WTC11 (cell line): ENCODE results near the gene MS4A14. TPM values are rescaled to one million over a fixed set of nuclear protein-coding genes. Genes with fewer than 3 reads are reported as not detected.

Source experiments
- ATAC-seq: fragments of 200-7000 bp; cut with Tn5 transposase; 2 replicates; pipeline ENCODE4 v1.10.0; 2021; ENCODE audit warnings: mild to moderate bottlenecking, moderate library complexity
- CTCF ChIA-PET: fragments of 300-600 bp; sonication (Branson Sonifier 250); formaldehyde crosslinking; loops from one replicate; lab custom pipeline; 2021; ENCODE audit warnings: antibody characterized with exemption; lab: Charles Lee
- POLR2A ChIA-PET: fragments of 350-600 bp; sonication (Branson Sonifier 250); formaldehyde crosslinking; loops from one replicate; lab custom pipeline; 2021; ENCODE audit warnings: antibody characterized with exemption; lab: Charles Lee
- DNase-seq: peaks from one replicate; pipeline ENCODE4 v3.0.0; 2021; ENCODE audit warnings: low spot score
- H3K27ac Mint-ChIP-seq: 2 replicates; pipeline ENCODE4 v1.8.0; 2021; ENCODE audit warnings: mixed read lengths
- H3K27me3 Mint-ChIP-seq: 2 replicates; pipeline ENCODE4 v1.8.0; 2021; ENCODE audit warnings: low read depth, mild to moderate bottlenecking, moderate library complexity, mixed read lengths
- H3K36me3 Mint-ChIP-seq: 2 replicates; pipeline ENCODE4 v1.8.0; 2021; ENCODE audit warnings: mixed read lengths
- H3K4me1 Mint-ChIP-seq: 2 replicates; pipeline ENCODE4 v1.8.0; 2022; ENCODE audit warnings: mixed read lengths
- H3K4me3 Mint-ChIP-seq: 2 replicates; pipeline ENCODE4 v1.8.0; 2021; ENCODE audit warnings: mild to moderate bottlenecking, moderate library complexity, mixed read lengths
- H3K9me3 Mint-ChIP-seq: 2 replicates; pipeline ENCODE4 v1.8.0; 2021; ENCODE audit warnings: mixed read lengths
- AR ChIP-seq: fragments of 250-450 bp; sonication (Bioruptor Pico); IDR thresholded peaks from 2 replicates; pipeline ENCODE4 v1.9.0; 2021; ENCODE audit warnings: mild to moderate bottlenecking
- CREM ChIP-seq: sonication (generic); formaldehyde crosslinking; IDR thresholded peaks from 2 replicates; pipeline ENCODE4 v1.8.1; 2022; ENCODE audit warnings: mild to moderate bottlenecking, missing genetic modification reagents, moderate library complexity
- EMX1 ChIP-seq: fragments of 250-450 bp; sonication (Bioruptor Pico); IDR thresholded peaks from 2 replicates; pipeline ENCODE4 v1.8.0; 2021; ENCODE audit warnings: mild to moderate bottlenecking
- IRF1 ChIP-seq: sonication (generic); formaldehyde crosslinking; IDR thresholded peaks from 2 replicates; pipeline ENCODE4 v1.8.0; 2023; ENCODE audit warnings: missing genetic modification reagents
- JUN ChIP-seq: sonication (generic); formaldehyde crosslinking; IDR thresholded peaks from 2 replicates; pipeline ENCODE4 v1.8.0; 2023; ENCODE audit warnings: mild to moderate bottlenecking, missing genetic modification reagents
- MLX ChIP-seq: sonication (generic); formaldehyde crosslinking; IDR thresholded peaks from 2 replicates; pipeline ENCODE4 v1.8.1; 2023; ENCODE audit warnings: mild to moderate bottlenecking, missing genetic modification reagents, moderate library complexity
- NFE2L1 ChIP-seq: sonication (generic); formaldehyde crosslinking; IDR thresholded peaks from 2 replicates; pipeline ENCODE4 v1.8.1; 2023; ENCODE audit warnings: missing genetic modification reagents
- NR2C2 ChIP-seq: sonication (generic); formaldehyde crosslinking; IDR thresholded peaks from 2 replicates; pipeline ENCODE4 v1.8.0; 2022; ENCODE audit warnings: mild to moderate bottlenecking, missing genetic modification reagents
- NR3C1 ChIP-seq: sonication (generic); formaldehyde crosslinking; conservative IDR thresholded peaks from 2 replicates; pipeline ENCODE4 v1.8.1; 2023; ENCODE audit warnings: low read depth, mild to moderate bottlenecking, missing genetic modification reagents
- SMAD4 ChIP-seq: sonication (generic); formaldehyde crosslinking; IDR thresholded peaks from 2 replicates; pipeline ENCODE4 v1.8.0; 2022; ENCODE audit warnings: mild to moderate bottlenecking, missing genetic modification reagents
- TP53 ChIP-seq: sonication (generic); formaldehyde crosslinking; IDR thresholded peaks from 2 replicates; pipeline ENCODE4 v1.8.1; 2023; ENCODE audit warnings: mild to moderate bottlenecking, missing genetic modification reagents
- ZNF138 ChIP-seq: sonication (generic); formaldehyde crosslinking; conservative IDR thresholded peaks from 2 replicates; pipeline ENCODE4 v1.8.1; 2022; ENCODE audit warnings: mild to moderate bottlenecking, moderate library complexity, missing genetic modification reagents
- ZNF219 ChIP-seq: sonication (generic); formaldehyde crosslinking; IDR thresholded peaks from 2 replicates; pipeline ENCODE4 v1.8.0; 2023; ENCODE audit warnings: missing genetic modification reagents, mild to moderate bottlenecking, borderline replicate concordance
- ZNF232 ChIP-seq: sonication (generic); formaldehyde crosslinking; IDR thresholded peaks from 2 replicates; pipeline ENCODE4 v1.8.0; 2022; ENCODE audit warnings: mild to moderate bottlenecking, missing genetic modification reagents
- ZNF423 ChIP-seq: fragments of 250-450 bp; sonication (Bioruptor Pico); IDR thresholded peaks from 2 replicates; pipeline ENCODE4 v2.1.2; 2022; ENCODE audit warnings: mild to moderate bottlenecking, moderate library complexity
- ZNF512 ChIP-seq: sonication (generic); formaldehyde crosslinking; IDR thresholded peaks from 2 replicates; pipeline ENCODE4 v1.8.1; 2022; ENCODE audit warnings: missing genetic modification reagents, borderline replicate concordance
- total RNA-seq: library from RNA; stranded (reverse); gene quantifications from 3 replicates; pipeline ENCODE4 v1.2.3, GENCODE V29; 2021
- TF ChIP-seq, protein P1 (sequence below): sonication (generic); formaldehyde crosslinking; IDR thresholded peaks from 2 replicates; pipeline ENCODE4 v1.8.1; 2022; ENCODE audit warnings: mild to moderate bottlenecking, moderate library complexity, missing genetic modification reagents
- TF ChIP-seq, protein P2 (sequence below): sonication (generic); formaldehyde crosslinking; conservative IDR thresholded peaks from 2 replicates; pipeline ENCODE4 v1.8.1; 2023; ENCODE audit warnings: mild to moderate bottlenecking, low read depth, missing genetic modification reagents, moderate library complexity
- TF ChIP-seq, protein P3 (sequence below): sonication (generic); formaldehyde crosslinking; IDR thresholded peaks from 2 replicates; pipeline ENCODE4 v1.8.0; 2022; ENCODE audit warnings: mild to moderate bottlenecking, missing genetic modification reagents
- TF ChIP-seq, protein P4 (sequence below): fragments of 250-450 bp; sonication (Bioruptor Pico); IDR thresholded peaks from 2 replicates; pipeline ENCODE4 v1.9.0; 2021; ENCODE audit warnings: mild to moderate bottlenecking

MS4A14 gene
- total RNA-seq, 1 experiment from 2014 or later: not detected

DNA sequence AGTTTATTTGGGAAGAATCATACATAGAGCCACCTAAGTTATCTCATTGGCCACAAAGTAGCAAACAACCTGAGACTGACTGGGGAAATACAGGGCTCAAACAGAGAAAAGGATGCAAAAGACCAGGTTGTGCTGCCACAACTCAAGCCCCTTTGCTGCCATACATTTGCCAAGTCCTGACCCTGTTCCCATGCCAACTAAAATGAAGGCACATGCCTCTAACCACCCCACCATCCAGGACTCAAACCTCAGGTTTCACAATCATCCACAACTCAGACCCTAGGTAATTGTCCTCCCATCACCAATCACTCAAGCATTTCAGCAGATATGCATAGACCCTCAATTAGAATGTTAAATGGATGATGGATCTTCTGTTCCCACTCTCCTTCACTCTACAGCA is 58.0 kb downstream of the MS4A14 start:
- ATAC-seq (no peak), DNase-seq (no peak)
- TF ChIP-seq ZNF219: no peak
- no peak for TF ChIP-seq TP53
- no peak for TF ChIP-seq ZNF423 (CRISPR knock-in tag)
- TF ChIP-seq, protein P1, sequence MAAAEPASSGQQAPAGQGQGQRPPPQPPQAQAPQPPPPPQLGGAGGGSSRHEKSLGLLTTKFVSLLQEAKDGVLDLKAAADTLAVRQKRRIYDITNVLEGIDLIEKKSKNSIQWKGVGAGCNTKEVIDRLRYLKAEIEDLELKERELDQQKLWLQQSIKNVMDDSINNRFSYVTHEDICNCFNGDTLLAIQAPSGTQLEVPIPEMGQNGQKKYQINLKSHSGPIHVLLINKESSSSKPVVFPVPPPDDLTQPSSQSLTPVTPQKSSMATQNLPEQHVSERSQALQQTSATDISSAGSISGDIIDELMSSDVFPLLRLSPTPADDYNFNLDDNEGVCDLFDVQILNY (CRISPR knock-in tag): no peak
- TF ChIP-seq ZNF512 (CRISPR knock-in tag): no peak
- no peak for TF ChIP-seq AR (CRISPR knock-in tag)
- TF ChIP-seq, protein P2, sequence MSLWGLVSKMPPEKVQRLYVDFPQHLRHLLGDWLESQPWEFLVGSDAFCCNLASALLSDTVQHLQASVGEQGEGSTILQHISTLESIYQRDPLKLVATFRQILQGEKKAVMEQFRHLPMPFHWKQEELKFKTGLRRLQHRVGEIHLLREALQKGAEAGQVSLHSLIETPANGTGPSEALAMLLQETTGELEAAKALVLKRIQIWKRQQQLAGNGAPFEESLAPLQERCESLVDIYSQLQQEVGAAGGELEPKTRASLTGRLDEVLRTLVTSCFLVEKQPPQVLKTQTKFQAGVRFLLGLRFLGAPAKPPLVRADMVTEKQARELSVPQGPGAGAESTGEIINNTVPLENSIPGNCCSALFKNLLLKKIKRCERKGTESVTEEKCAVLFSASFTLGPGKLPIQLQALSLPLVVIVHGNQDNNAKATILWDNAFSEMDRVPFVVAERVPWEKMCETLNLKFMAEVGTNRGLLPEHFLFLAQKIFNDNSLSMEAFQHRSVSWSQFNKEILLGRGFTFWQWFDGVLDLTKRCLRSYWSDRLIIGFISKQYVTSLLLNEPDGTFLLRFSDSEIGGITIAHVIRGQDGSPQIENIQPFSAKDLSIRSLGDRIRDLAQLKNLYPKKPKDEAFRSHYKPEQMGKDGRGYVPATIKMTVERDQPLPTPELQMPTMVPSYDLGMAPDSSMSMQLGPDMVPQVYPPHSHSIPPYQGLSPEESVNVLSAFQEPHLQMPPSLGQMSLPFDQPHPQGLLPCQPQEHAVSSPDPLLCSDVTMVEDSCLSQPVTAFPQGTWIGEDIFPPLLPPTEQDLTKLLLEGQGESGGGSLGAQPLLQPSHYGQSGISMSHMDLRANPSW: no peak
- no peak for TF ChIP-seq MLX (CRISPR knock-in tag)
- TF ChIP-seq ZNF138: no peak
- TF ChIP-seq, protein P3, sequence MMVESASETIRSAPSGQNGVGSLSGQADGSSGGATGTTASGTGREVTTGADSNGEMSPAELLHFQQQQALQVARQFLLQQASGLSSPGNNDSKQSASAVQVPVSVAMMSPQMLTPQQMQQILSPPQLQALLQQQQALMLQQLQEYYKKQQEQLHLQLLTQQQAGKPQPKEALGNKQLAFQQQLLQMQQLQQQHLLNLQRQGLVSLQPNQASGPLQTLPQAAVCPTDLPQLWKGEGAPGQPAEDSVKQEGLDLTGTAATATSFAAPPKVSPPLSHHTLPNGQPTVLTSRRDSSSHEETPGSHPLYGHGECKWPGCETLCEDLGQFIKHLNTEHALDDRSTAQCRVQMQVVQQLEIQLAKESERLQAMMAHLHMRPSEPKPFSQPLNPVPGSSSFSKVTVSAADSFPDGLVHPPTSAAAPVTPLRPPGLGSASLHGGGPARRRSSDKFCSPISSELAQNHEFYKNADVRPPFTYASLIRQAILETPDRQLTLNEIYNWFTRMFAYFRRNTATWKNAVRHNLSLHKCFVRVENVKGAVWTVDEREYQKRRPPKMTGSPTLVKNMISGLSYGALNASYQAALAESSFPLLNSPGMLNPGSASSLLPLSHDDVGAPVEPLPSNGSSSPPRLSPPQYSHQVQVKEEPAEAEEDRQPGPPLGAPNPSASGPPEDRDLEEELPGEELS (CRISPR knock-in tag): no peak
- TF ChIP-seq, protein P4, sequence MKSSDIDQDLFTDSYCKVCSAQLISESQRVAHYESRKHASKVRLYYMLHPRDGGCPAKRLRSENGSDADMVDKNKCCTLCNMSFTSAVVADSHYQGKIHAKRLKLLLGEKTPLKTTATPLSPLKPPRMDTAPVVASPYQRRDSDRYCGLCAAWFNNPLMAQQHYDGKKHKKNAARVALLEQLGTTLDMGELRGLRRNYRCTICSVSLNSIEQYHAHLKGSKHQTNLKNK: no peak
- no peak for TF ChIP-seq IRF1 (CRISPR knock-in tag)
- no peak for TF ChIP-seq EMX1 (CRISPR knock-in tag)
- no peak for TF ChIP-seq CREM (CRISPR knock-in tag)
- TF ChIP-seq NR2C2 (CRISPR knock-in tag): no peak
- TF ChIP-seq SMAD4: no peak
- no peak for TF ChIP-seq NFE2L1 (CRISPR knock-in tag)
- TF ChIP-seq NR3C1: no peak
- TF ChIP-seq JUN (CRISPR knock-in tag): no peak
- TF ChIP-seq ZNF232: no peak
- H3K4me3 Mint-ChIP-seq: no peak overlapping the region
- peaks cover 2% of the 10 kb centered on the region; the same call in 1 of the 2 replicates for H3K4me1 Mint-ChIP-seq
- H3K27me3 Mint-ChIP-seq: peaks cover 5% of the 10 kb centered on the region
- H3K9me3 Mint-ChIP-seq: peaks cover 12% of the 10 kb centered on the region
- peaks cover 11% of the 10 kb centered on the region for H3K36me3 Mint-ChIP-seq
- POLR2A ChIA-PET: no interaction called here
- CTCF ChIA-PET: no interaction called here
- H3K27ac Mint-ChIP-seq: no peak overlapping the region
